ENCODE measurements around the gene PDE8B.

GRCh38 chr5:77229887-77230286, 19.4 kb downstream of the PDE8B start:
- no peak for TF ChIP-seq CTCF (IDR thresholded peaks at IDR 0.05)
- TF ChIP-seq POLR2A (IDR thresholded peaks at IDR 0.05): no peak

Data from ovary (tissue), 3 donors.